Adrenal gland (tissue), 12 donors: ENCODE data around the gene MLC1. TPM values are rescaled to one million over a fixed set of nuclear protein-coding genes. Genes with fewer than 3 reads are reported as not detected.

Experiments
- DNase-seq, 7 donors: peaks; one replicate each; pipeline ENCODE4 v3.0.0-alpha.2; 2019 to 2020
- H3K27ac ChIP-seq, 5 donors: fragments of 200-600 bp; sonication (generic) in 4 of 5; 1 replicate in 3 of 5; 2 replicates in 2 of 5; pipeline versions ENCODE4 v1.5.1 to v1.8.0; 2016 to 2020; ENCODE audit warnings: mild to moderate bottlenecking in 1 of 5
- H3K27me3 ChIP-seq: fragments of 200-600 bp; 2 replicates; pipeline ENCODE4 v1.8.0; 2021
- H3K36me3 ChIP-seq, 2 donors: fragments of 200-600 bp; replicated peaks in 1 of 2; 1 replicate in 1 of 2; 2 replicates in 1 of 2; pipeline versions ENCODE4 v1.5.1 to v1.8.0; 2018 to 2022
- H3K4me1 ChIP-seq, 2 donors: fragments of 200-600 bp; replicated peaks in 1 of 2; 1 replicate in 1 of 2; 2 replicates in 1 of 2; pipeline versions ENCODE4 v1.5.1 to v1.8.0; 2018 to 2021
- H3K4me3 ChIP-seq, 4 donors: fragments of 200-600 bp; sonication (generic) in 3 of 4; one replicate each; pipeline ENCODE4 v1.5.1; 2016 to 2018
- H3K9me3 ChIP-seq, 3 donors: fragments of 200-600 bp; sonication (generic) in 1 of 3; replicated peaks in 1 of 3; 1 replicate in 2 of 3; 2 replicates in 1 of 3; pipeline versions ENCODE4 v1.5.1 to v1.8.0; 2016 to 2021
- POLR2A ChIP-seq, 2 donors: fragments of 450-650 bp; IDR thresholded peaks; one replicate each; pipeline ENCODE4 v1.6.1; 2017; ENCODE audit warnings: antibody characterized with exemption in 2 of 2, mild to moderate bottlenecking in 2 of 2, moderate library complexity in 1 of 2
- WGBS, 4 donors: extraction: QIAGEN DNeasy Blood & Tissue Kit in 2 of 4; methylation state at CpG; one replicate each; pipeline versions ENCODE4 v1.1.5 to v1.1.7; 2013 to 2017; 5-methylcytosine and 5-hydroxymethylcytosine counted together
- intact Hi-C, 2 donors: fragments of 100-400 bp; cut with DNase I; formaldehyde crosslinking; loops; one replicate each; pipeline versions ENCODE4 v1.14.1 to v1.15.0; 2022 to 2023
- polyA plus RNA-seq, 3 donors: library from polyadenylated mRNA; stranded (reverse); fragments of 200-250 nt in 2 of 3; fragments of 350-450 nt in 1 of 3; fragmentation: Illumina TruSeq in 1 of 3; extraction: RNeasy Lipid Tissue Mini Kit (QIAGEN cat#74804) in 1 of 3; gene quantifications; one replicate each; pipeline ENCODE4 v1.2.3, GENCODE V29; 2013 to 2014
- total RNA-seq, 9 donors: library from RNA; depleted of rRNA in 4 of 9; stranded (reverse); fragments of >200 nt in 4 of 9; fragments of 120-200 nt in 1 of 9; fragmentation: NEBNext Ultra II Directional in 1 of 9; extraction: Animal tissue kit (Norgen Biotek cat#: 25700) in 1 of 9; gene quantifications; one replicate each; pipeline versions ENCODE4 v1.1.0 to v1.2.4, GENCODE V29; 2013 to 2023
- TF ChIP-seq, protein P1 (sequence below), 6 experiments: fragments of 450-650 bp in 4 of 6; fragments of 200-600 bp in 2 of 6; sonication (generic) in 1 of 6; IDR thresholded peaks; 1 replicate in 5 of 6; 2 replicates in 1 of 6; pipeline versions ENCODE4 v1.5.1 to v1.8.0; 2016 to 2021; ENCODE audit warnings: antibody characterized with exemption in 6 of 6, mild to moderate bottlenecking in 2 of 6, moderate library complexity in 1 of 6
- donor health status: healthy with polysubstance abuse.
- donor health status: Bipolar disorder and iron deficiency.
- donor health status: DM: yes; HTN: yes; CAD: no.
- donor health status: DM: no; HTN: no; CAD: no.
- donor health status: DM: no; HTN: no; CAD: no.
- donor health status: DM: yes; HTN: yes; CAD: no.

The MLC1 gene
- total and polyA plus RNA-seq, 12 donors: 0.03 to 0.22 TPM; not detected in 10

DNA sequence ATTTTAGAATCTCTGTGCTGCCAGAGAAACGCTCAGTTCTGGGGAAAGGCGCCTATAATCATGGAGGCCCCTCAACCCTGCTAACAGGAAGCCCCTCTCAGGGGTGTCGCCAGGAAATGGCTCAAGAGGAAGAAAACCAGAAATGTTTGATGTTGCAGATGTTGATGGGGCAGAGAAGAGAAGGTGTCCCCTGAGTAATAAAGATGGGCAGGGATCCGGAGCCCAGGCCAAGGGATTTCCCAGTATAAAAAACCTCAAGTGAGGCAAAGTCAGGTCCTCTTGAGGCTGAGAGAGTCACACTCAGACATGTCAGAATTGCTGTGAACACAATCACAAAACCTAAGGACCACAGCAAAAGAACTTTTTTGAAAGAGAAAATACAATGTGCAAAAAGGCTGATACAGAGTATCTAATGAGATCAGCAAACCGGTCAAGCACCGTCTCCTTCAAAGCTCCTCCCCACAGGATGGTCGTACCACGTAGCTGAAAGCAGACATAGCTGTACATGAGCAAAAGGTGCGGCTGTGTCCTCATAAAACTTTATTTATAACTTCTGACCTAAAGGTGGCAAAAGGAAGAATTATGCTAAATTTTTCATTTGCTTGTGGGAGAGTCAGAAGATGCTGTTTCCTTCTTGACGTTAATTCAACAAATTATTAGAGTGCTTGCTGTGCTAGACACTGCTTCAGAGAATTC lies 16.8 kb upstream of the MLC1 start:
- Histone ChIP-seq H3K36me3 (no peaks in the 10 kb centered on the region), H3K9me3 (no peaks in the 10 kb centered on the region), H3K4me1 (no peaks in the 10 kb centered on the region), H3K27me3 (peaks cover 7% of the 10 kb centered on the region), H3K27ac (no peak overlapping the region), H3K4me3 (no peak overlapping the region)
- no peak for DNase-seq
- TF ChIP-seq POLR2A (IDR thresholded peaks at IDR 0.05): no peak
- TF ChIP-seq, protein P1, sequence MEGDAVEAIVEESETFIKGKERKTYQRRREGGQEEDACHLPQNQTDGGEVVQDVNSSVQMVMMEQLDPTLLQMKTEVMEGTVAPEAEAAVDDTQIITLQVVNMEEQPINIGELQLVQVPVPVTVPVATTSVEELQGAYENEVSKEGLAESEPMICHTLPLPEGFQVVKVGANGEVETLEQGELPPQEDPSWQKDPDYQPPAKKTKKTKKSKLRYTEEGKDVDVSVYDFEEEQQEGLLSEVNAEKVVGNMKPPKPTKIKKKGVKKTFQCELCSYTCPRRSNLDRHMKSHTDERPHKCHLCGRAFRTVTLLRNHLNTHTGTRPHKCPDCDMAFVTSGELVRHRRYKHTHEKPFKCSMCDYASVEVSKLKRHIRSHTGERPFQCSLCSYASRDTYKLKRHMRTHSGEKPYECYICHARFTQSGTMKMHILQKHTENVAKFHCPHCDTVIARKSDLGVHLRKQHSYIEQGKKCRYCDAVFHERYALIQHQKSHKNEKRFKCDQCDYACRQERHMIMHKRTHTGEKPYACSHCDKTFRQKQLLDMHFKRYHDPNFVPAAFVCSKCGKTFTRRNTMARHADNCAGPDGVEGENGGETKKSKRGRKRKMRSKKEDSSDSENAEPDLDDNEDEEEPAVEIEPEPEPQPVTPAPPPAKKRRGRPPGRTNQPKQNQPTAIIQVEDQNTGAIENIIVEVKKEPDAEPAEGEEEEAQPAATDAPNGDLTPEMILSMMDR (IDR thresholded peaks at IDR 0.05): no peak
- 81 to 87% (median 84%) methylated on average over 10 of the region's 10 CpGs for WGBS, 4 donors
- intact Hi-C loops: no loop called here

DNA sequence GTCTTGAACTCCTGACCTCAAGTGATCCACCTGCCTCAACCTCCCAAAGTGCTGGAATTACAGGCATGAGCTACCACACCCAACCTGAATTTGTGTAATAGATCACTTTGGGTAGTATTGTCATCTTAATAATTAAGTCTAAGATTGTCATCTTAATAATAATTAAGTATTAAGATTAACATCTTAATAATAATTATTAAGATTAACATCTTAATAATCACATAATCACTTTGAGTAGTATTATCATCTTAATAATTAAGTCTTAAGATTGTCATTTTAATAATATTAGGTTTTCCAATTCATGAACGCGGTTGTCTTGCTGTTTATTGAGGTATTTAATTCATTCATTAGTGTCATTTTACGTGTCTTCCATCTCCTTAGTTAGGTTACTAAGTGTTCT lies 12.8 kb upstream of the MLC1 start:
- intact Hi-C loops: no loop called here

DNA sequence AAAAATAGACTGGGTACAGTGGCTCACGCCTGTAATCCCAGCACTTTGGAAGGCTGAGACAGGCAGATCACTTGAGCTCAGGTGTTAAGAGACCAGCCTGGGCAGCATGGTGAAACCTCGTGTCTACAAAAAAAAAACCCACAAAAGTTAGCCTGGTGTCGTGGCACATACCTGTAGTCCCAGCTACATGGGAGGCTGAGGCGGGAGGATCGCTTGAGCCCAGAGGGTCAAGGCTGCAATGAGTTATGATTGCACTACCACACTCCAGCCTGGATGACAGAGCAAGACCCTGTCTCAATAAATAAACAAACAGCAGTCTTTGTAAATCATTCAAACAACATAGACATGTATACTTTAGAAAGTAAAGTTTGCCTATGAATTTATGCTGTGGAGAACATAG lies 7.1 kb upstream of the MLC1 start:
- Histone ChIP-seq H3K36me3 (no peaks in the 10 kb centered on the region), H3K9me3 (no peaks in the 10 kb centered on the region), H3K27ac (no peak overlapping the region), H3K4me3 (no peak overlapping the region), H3K4me1 (no peaks in the 10 kb centered on the region), H3K27me3 (peaks cover 16% of the 10 kb centered on the region)
- no peak for TF ChIP-seq POLR2A (IDR thresholded peaks at IDR 0.05)
- TF ChIP-seq, protein P1 (IDR thresholded peaks at IDR 0.05): no peak
- 37 to 59% (median 45%) methylated on average over 5 of the region's 5 CpGs for WGBS, 4 donors
- intact Hi-C loops: no loop called here
- no peak for DNase-seq

More for the DNA sequence above, 12.8 kb upstream of the MLC1 start:
- Histone ChIP-seq H3K9me3 (no peaks in the 10 kb centered on the region), H3K36me3 (no peaks in the 10 kb centered on the region), H3K27ac (no peak overlapping the region), H3K27me3 (peaks cover 7% of the 10 kb centered on the region), H3K4me1 (no peaks in the 10 kb centered on the region), H3K4me3 (no peak overlapping the region)
- DNase-seq: no peak
- WGBS, 4 donors: 82 to 93% (median 90%) methylated on average over 3 of the region's 3 CpGs
- no peak for TF ChIP-seq POLR2A (IDR thresholded peaks at IDR 0.05)

DNA sequence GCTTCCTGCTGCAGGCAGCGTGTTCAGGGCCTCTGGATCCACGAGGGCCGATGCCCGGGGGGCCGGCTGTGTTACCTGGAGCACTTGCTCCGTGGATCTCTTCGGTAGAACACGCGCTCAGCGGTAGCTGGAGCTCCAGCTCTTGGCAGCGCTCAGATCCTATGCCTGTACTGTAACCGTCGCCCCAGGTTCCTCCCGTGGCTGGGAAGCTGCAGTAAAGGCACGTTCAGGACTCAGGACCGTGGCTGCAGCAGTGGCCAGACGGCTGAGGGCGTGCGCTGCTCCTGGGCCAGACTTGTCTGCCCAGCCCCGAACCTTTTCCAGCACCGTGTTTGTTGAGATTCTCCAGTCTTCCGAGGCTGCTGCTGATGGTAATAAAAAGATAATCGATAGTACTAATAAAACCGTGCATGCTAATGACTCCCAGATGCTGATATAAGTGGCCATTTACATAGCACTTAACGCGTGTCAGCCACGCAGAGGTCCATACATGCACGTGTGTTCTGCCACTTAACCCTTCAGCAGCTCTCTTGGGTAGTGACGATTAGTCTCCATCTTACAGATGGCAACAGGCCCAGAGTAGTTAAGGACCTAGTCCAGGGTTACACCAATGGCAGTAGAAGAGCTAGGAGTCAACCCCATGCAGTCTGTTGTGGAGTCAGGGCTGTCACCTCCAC lies 6.0 kb upstream of the MLC1 start:
- H3K4me3 ChIP-seq: no peak overlapping the region
- DNase-seq: no peak
- no peaks in the 10 kb centered on the region for H3K4me1 ChIP-seq
- no peak overlapping the region for H3K27ac ChIP-seq
- H3K27me3 ChIP-seq: peaks cover 19% of the 10 kb centered on the region
- no peak for TF ChIP-seq POLR2A (IDR thresholded peaks at IDR 0.05)
- TF ChIP-seq, protein P1 (IDR thresholded peaks at IDR 0.05): no peak
- WGBS, 4 donors: 82 to 87% (median 84%) methylated on average over 13 to 29 of the region's 29 CpGs
- no peaks in the 10 kb centered on the region for H3K36me3 ChIP-seq
- no peaks in the 10 kb centered on the region for H3K9me3 ChIP-seq
- intact Hi-C loops: no loop called here

DNA sequence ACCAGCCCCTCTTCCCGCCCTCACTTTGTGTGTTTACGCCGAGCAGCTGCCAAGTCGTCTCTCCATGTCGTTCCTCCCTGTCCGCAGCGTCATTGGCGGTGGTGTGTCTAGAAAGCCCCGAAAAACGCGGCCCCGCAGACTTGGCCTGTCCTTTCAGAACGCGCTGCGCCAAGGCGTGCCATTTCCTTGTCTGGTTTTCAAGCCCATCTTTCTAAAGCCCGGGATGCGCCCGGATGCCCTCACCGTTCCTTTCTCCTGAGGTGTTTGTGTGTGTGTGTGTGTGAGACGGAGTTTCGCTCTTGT lies 5.1 kb upstream of the MLC1 start:
- H3K36me3 ChIP-seq: no peaks in the 10 kb centered on the region
- no peaks in the 10 kb centered on the region for H3K4me1 ChIP-seq
- no peak for DNase-seq
- H3K27me3 ChIP-seq: peaks cover 19% of the 10 kb centered on the region
- intact Hi-C loops: no loop called here
- no peaks in the 10 kb centered on the region for H3K9me3 ChIP-seq
- H3K27ac ChIP-seq: no peak overlapping the region
- WGBS, 4 donors: 88 to 96% (median 92%) methylated on average over 22 of the region's 22 CpGs
- no peak overlapping the region for H3K4me3 ChIP-seq
- no peak for TF ChIP-seq POLR2A (IDR thresholded peaks at IDR 0.05)
- TF ChIP-seq, protein P1 (IDR thresholded peaks at IDR 0.05): no peak
